Medulla oblongata (tissue), 1 donor: ENCODE measurements around the gene CLDN14.

Source experiments
- DNase-seq: peaks from one replicate; pipeline ENCODE4 v3.0.0-alpha.2; 2015; ENCODE audit errors: extremely low spot score

CLDN14 gene

DNA sequence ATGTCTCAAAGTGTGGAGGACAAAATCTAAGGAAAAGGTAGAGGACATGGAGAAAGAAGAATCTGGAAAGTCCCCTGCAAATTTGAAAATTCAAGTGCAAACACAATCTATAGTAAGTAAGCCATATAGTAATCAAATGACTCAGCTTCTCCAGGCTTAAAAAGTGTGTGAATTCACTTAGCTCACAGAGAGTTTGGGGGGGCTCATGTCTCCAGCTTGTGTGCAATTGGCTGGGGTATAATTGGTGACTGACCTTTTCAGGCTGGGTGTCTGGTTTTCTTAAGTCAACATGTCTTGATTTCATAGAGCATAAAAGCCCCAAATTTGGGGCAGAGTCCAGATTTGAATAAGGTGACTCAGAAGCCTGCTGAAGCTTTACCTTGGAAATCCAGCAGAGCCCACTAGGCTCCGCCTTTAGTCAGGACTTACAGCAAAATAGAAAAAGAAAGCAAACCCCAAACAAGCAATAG is 8.6 kb downstream of the CLDN14 start:
- DNase-seq, result no peak

DNA sequence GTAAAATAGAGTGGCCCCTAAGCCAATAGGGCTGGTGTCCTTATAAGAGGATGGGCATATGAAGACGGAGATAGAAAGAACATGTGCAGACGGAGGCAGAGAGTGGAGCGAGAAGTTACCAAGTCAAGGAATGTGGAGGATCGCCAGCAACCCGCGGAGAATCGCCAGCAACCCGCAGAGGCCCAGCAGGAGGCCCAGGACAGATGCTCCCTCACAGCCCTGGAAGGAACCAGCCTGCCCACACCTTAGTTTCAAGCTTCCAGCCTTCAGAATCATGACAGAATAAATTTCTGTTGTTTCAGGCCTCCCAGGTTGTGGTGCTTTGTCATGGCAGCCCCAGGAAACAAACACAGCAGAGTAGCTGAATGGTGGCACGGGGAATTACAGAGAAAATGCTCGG is 9.6 kb downstream of the CLDN14 start:
- no peak for DNase-seq

DNA sequence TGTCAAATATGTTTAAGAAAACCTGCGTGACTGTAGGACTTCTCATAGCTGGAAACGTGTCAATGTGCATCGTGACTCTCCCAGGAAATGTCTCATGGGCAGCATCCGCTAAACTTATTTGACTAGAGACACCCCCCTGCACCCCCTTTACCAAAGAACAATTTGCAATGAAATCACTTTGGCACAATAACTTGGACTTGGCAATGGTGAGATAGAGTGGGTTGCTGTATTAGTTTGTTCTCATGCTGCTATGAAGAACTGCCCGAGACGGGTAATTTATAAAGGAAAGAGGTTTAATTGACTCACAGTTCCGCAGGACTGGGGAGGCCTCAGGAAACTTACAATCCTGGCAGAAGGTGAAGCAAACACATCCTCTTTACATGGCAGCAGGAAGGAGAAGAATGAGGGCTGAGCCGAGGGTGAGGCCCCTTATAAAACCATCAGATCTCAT is 13.8 kb downstream of the CLDN14 start:
- DNase-seq, result no peak

DNA sequence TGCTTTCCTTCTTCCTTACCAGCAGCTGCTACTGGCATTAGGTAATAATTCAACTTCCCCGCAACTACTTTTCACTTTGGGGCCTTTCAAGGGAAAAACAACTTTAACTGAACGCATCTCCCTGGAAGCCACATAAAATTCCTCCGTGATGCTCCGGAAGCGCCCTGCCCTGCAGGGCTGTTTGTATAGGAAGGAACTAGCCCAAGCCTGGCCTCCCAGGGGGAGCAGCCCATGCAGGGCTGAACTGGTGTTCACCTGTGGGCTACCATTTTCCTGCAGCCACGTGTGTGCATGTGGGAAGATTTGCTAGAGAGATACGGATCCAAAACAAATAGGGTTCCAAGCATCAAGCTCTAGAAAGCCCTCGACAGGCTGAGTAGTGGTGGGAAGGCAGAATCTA is 14.4 kb downstream of the CLDN14 start:
- no peak for DNase-seq

DNA sequence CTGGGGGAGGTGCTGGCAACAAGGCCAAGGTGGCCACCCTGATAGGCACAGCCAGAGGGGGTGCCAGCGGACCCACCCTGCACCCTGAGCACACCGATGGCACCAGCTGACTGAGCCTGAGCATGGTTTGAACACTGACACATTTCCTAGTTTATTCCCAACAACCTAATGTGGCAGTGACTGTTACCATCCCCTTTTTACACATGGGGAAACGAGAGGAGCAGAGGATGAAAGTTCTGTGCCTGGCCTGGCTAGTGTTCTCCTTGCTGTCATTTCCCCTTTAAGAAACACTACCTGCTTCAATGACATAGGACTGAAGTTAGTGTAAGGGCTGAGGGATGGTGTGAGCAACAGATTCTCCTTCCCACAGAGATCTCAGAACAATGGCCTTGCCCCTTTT is 15.3 kb downstream of the CLDN14 start:
- DNase-seq, result no peak

DNA sequence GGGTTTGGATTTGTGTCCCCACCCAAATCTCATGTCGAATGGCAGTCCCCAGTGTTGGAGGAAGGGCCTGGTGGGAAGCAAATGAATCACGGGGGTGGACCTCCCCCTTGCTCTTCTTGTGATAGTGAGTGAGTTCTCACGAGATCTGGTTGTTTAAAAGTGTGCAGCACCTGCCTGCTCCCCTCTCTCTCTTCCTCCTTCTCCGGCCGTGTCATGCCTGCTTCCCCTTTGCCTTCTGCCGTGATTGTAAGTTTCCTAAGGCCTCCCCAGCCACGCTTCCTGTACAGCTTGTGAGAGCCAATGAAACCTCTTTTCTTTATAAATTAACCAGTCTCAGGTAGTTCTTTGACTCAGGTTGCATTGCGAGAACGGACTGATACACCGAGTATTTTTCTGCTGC is 15.9 kb downstream of the CLDN14 start:
- DNase-seq, result no peak

DNA sequence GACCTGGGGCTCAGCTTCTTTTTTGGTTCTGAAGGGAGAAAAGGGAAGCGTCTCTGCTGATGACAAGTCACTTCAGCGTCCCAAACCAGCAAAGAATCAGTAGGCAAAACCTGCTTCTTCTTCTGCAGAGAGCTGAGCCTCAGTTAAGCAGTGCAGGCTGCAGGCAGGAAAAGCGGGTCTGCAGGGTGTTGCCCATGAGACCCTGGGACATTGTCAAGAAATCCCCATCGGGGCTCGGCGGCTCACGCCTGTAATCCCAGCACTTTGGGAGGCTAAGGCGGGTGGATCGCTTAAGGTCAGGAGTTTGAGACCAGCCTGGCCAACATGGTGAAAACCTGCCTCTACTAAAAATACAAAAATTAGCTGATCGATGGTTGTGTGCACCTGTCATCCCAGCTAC is 16.7 kb downstream of the CLDN14 start:
- no peak for DNase-seq

DNA sequence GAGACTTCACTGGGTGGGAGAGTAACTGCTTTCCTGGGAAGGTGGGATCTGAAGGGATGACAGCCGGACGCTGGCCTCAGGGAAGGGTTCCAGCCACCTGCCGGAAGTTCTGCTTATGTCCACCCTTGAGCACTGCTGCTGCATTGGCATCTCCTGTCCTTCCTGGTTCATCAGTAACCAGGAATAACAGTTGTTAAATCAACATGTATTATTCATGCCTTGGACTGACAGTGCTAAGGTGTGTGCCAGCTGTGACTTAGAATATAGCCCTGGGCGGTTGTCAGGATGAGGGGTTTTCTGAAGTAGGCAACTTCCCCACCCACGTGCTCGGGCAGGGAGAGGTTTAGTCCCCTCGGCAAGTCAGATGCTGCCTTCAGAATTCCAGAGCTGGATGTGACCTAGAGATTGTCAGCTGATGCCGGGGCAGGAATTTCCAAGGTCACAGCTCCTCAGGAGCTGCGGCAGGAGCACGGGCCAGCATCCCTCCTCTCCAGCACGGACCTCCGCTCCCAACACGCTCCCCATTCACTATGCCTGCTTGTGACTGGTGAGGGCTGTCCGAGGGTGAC is 17.9 kb downstream of the CLDN14 start:
- no peak for DNase-seq

DNA sequence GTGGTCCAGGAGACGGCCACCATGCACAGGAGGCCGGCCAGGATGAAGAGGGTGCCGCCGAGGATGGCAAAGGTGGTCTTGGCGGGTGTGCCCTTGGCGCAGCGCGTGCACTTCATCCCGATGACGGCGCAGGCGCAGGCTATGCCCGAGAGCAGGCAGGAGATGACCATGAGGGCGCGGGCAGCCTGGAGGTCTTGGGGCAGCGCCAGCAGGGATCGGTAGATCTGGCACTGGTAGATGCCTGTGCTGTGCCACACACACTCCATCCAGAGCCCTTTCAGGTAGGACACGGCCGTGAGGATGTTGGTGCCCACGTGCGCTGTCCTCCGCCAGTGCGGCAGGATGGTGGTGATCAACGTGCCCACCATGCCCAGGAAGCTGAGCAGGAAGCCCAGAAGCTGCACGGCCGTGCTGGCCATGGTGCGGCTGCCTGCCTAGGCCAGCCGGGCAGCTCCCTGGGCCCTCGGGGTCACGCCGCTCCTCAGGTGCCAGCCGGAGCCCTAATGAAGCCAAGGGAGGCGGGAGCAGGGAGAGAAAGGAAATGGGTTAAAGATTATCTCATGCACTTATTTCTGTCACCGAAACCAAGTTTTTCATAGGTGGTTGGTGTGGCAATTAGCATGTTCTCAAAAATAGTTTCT is 18.5 kb downstream of the CLDN14 start:
- no peak for DNase-seq

DNA sequence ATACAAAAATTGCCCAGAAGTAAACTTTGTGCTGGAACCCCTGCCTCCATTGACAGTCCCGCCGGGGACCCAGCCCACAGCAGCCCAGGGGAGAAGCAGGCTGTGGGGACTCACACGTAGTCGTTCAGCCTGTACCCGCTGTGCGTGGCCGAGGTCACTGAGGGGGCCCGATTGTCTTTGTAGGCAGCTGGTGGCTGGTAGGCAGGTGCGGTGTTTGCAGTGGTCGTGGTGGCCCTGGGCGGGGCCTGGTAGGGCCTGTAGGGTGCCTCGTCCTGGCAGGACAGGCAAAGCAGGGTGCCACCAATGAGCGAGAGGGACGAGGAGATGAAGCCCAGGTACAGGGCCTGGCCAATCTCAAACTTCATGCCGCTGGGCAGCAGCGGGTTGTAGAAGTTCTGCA is 19.1 kb downstream of the CLDN14 start:
- no peak for DNase-seq

DNA sequence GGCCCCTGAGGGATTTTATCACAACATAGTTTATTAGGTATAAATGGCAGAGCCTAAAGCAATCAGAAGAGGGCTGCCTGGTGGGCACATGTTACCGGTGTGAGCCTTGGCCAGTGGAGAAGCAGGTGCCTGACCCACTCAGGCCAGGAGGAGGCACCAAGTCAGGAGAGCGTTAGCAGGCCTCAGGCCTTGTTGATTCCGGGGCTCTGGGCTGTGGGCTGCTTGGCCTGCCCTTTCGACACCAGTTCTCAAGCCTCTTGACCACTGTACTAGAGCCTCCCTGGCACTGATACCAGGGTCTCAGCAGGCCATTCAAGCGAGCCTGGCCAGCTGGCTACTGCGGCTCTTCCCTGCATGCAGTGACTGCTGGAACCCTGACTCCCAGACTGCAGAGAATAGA is 20.8 kb downstream of the CLDN14 start:
- no peak for DNase-seq

DNA sequence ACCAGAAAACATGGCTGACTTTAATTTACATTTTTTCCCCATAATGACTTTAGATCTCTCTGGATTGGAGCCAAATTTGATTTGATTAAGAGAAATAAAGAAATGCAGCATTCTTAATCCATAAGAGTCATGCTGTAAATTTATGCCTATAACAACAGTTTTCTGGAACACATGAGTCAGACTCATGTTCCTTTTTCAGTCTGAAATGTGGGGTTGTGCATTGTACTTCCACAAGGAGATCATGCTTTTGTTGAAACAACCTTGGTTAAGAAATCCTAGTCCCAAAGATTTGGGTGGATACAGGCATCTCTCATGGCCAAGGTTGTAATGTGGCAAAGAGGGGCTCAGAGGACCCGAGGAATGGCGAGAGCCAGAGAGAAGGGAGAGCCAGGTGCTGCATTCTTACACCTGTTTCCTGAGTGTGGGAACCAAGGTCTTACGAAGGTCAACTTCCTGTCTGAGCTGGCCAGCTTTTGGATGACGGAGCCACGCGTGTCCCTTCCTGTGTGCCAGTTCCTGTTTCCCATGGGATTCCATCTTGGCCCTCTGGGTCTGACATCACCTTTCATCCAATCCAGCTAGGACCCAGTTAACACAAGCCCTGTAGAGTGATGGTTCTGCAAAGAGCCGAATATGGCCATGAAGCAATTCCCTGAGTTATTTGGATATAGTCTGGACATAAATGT is 23.1 kb downstream of the CLDN14 start:
- no peak for DNase-seq

DNA sequence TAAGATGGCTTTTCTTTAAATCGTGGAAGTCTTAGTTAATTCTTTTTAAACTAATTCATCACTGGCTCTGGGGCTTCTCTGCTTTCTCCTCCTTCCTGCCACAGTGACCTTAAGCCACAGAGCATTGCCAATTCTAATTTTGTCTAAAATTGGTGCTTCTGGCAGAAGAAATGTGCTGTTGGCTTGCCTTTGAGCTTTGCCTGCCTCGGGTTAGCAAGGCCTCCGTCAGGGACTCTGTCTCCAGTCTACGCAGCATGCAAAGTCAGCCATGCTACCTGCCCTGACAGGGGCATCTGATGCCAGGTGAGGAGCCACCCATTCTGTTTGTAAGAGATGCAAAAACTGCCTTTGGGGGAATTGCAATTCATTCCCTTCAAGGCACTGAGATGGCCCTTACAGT is 25.2 kb downstream of the CLDN14 start:
- DNase-seq, result no peak

DNA sequence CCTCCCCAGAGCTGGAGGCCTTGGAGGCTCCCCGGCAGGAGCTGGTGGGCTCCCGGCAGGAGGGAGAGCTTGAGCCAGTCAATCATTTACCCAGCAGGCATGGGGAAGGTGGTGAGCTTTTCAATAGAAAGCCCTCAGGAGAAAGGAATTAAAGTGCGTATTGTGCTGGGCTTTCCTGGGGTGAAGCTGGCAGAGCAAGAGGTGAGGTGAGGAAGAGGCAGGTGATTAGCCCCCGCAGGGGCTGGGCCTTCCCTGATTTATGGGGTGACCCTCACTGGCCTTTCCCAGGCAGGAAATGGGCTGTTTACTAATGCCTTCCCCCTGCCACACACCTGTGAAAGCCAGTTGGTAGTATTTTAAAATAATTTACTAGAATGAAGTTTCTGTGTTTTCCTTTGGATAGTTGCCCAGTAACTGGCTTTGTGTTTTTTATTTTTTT is 25.8 kb downstream of the CLDN14 start:
- no peak for DNase-seq

DNA sequence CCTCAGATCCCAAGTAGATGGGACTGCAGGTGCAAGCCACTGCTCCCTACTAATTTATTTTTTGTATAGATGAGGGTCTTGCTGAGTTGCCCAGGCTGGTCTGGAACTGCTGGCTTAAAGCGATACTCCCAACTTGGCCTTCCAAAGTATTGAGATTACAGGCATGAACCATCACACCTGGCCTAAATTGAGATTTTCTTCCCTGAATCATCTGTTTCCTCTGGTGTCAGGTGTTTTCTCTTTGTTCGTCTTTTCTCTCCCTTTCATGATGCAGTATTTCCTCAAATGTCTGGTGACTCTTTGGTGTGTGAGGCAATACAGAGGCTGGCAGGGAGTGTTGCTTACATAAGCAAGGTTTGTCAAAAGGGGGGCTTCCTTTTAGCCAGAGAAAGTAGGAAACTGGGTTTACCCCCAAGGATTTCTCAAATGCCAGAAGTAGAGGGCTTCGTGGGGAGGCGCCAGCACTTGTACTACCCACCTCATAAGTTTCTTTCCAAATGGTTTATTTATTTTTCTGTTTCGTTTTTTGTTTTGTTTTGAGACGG is 27.6 kb downstream of the CLDN14 start:
- DNase-seq, result no peak

DNA sequence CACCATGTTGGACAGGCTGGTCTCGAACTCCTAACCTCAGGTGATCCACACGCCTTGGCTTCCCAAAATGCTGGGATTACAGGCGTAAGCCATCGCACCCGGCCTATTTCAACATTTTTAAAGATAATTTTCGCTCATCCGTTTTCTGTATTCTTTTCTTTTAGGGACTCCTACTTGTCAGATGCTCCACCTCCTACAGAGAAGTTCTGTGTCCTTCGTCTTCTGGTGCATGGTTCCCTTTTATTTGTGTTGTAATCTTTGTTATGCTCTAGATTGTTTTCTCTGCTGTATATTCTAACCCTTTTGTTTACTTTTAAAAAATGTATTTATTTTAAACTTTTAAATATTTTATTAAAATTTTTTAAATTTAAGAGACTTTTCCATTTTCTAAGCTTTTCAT is 28.4 kb downstream of the CLDN14 start:
- no peak for DNase-seq

DNA sequence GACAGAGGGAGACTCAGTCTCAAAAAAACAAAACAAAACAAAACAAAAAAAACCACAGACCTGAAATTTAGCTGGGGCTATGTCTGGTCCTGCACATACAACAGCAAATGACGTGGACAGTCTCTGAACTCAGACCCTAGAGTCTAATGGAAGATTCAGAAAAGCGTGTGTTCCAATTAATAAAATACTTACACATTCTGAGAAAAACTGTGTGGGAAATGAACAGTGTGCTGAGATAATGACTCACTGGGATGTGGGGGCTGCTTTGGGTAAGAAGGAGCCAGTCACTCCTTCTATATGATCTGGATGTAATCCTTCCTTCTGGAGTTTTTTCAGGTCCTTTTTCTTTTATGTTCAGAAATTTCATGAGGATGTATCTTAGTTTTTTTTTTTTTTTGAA is 29.4 kb downstream of the CLDN14 start:
- no peak for DNase-seq

DNA sequence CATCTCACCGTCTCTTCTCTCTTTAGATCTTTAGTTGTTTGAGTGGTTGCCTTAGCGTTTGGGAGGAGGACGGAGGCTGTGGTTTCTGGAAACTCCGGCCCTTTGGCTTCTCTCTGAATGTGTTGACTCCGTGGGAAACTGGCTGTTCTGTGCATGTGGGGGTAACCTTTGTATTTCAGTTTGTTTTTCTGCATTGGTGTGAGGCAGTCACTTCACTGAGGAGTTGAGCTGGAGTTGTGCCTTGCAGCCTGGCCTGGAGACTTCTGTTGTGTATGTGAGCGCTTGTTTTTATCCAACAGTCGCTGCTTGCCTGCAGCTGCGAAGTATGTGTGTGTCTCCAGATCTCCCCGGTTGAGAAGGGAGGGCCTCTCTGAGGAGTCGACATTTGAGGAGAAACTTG is 33.6 kb downstream of the CLDN14 start:
- no peak for DNase-seq

DNA sequence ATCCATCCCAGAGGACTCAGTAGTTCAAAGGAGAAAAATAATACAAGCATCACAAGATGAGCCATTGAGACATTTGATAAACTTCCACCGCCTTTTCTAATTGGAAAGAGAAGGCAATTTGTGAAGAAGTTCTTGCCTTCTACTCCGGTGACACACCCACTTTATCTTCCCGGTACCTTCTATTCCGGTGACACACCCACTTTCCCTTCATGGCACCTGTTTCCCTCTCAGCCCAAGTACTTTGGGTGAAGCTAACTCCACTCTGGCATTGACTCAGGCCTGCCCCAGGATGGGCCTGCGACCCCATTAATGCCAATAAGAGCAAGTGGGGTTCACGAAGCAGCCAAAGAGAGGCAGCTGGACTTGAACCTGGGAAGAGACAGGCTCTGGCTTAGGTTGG is 38.2 kb downstream of the CLDN14 start:
- DNase-seq, result no peak

DNA sequence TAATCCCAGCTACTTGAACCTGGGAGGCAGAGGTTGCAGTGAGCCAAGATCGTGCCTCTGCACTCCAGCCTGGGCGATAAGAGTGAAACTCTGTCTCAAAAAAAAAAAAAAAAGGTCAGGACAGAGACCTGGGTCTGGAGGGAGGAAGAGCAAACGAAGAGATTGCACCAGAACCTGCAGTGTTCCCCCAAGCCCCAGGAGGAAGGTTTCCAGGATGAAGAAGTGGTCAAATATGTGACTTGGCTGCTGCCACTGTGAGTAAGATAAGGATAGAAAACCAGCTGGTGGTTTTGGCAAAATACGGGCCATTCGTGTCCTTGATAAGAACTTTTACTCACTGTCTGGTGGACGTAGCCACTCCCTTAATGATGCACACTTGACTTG is 42.2 kb downstream of the CLDN14 start:
- DNase-seq, result no peak

DNA sequence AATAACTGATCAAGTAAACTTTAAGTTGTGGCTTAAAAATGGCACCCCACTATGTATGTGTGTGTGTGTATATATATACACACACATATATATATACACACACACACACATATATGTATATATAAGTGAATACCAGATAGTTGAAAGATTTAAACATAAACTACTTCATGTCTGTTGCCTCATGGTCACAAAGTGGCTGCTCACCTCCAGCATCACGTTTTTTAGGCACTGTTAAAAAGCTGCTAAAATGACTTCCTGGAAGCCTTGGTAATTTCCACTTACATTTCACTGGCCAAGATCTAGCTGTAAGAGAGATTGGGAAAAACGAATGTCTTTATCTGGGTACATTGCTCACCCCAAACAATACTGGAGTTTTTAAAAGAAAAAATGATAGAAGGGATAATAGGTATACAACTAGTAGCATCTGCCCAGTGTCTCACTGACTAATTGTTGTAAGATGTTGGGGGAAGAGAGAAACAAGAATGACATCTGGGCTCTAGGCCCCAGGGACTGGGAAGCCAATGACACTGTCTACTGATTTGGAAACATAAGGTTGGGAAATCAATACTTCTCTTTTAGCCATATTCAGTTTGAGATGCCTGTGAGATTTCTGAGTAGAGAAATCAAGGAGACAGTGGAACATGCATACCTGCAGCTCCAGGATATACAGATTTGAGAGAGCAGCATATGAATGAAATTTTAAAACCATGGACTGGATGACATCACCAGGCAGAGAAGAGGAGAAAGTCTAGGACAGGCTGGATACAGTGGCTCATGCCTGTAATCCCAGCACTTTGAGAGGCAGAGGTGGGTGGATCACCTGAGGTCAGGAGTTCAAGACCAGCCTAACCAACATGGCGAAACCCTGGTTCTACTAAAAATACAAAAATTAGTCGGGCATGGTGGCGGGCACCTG is 42.8 kb downstream of the CLDN14 start:
- DNase-seq, result no peak

DNA sequence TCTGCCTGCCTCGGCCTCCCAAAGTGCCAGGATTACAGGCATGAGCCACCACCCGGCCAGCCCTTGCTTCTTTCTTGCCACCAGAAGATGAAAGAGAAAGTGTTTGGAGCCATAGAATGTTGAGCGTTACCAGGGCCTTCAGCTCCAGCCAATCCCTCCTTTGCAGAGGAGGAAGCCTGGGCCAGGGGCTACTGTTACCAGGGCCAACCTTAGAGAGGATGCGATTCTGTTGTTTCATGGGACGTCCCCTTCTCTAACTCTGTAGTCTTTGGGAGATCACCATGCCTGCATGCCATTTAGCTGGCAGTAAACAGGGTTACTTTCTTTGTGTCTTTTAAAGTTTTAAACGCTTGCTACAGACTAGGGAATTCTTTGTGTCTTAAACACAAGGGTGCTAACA is 45.8 kb downstream of the CLDN14 start:
- DNase-seq, result no peak
